Stimulated activated CD4-positive, alpha-beta T cell treated with anti-CD3 and anti-CD28 coated beads, Interleukin-15, amount 100 ng/mL, for 48 hours (primary cell): Measurements from ENCODE around the gene BOLA1.
"Not testable (repeated sequence)": the region's sequence is repeated elsewhere in the genome, so short reads cannot be mapped to it uniquely, and the experiment has no call there.

ENCODE experiments used
- DNase-seq, 2 donors: peaks; one replicate each; pipeline ENCODE4 v3.0.0-alpha.2; 2020; ENCODE audit warnings: low read depth in 2 of 2

BOLA1 gene

GRCh38 chr1:149899460-149900284 lies at the start of gene BOLA1:
Gene BOLA1 (plus strand): TSS chr1:149899568. CDS start chr1:149900060, 492 bp downstream.
- DNase-seq: peak; percentile 76 to 80

- no peak for DNase-seq
Measured at GRCh38 chr1:149849947-149850360, 49.4 kb upstream of the BOLA1 start.

GRCh38 chr1:149850732-149851345 lies 48.5 kb upstream of the BOLA1 start:
- DNase-seq: not testable (repeated sequence)

- DNase-seq: not testable (repeated sequence)
Measured at GRCh38 chr1:149851585-149852213, 47.7 kb upstream of the BOLA1 start.

GRCh38 chr1:149852263-149852662 lies 47.1 kb upstream of the BOLA1 start:
- DNase-seq: not testable (repeated sequence)

GRCh38 chr1:149860271-149860670 lies 39.1 kb upstream of the BOLA1 start:
- not testable (repeated sequence) for DNase-seq

- not testable (repeated sequence) for DNase-seq
Measured at GRCh38 chr1:149860684-149861496, 38.5 kb upstream of the BOLA1 start.

- not testable (repeated sequence) for DNase-seq
Measured at GRCh38 chr1:149861497-149862054, 37.8 kb upstream of the BOLA1 start.

GRCh38 chr1:149866887-149867286 lies 32.5 kb upstream of the BOLA1 start:
- not testable (repeated sequence) for DNase-seq

- not testable (repeated sequence) for DNase-seq
Measured at GRCh38 chr1:149873060-149873459, 26.3 kb upstream of the BOLA1 start.

- DNase-seq: no peak
Measured at GRCh38 chr1:149877211-149877946, 22.0 kb upstream of the BOLA1 start.

- DNase-seq: no peak
Measured at GRCh38 chr1:149879556-149879955, 19.8 kb upstream of the BOLA1 start.

GRCh38 chr1:149881876-149882275 lies 17.5 kb upstream of the BOLA1 start:
- no peak for DNase-seq

- no peak for DNase-seq
Measured at GRCh38 chr1:149883598-149884247, 15.6 kb upstream of the BOLA1 start.

GRCh38 chr1:149884433-149885338 lies 14.7 kb upstream of the BOLA1 start:
- DNase-seq: peak; percentile 18 to 20

- DNase-seq: peak; percentile 68 to 81
Measured at GRCh38 chr1:149885339-149886120, 13.8 kb upstream of the BOLA1 start.

- DNase-seq: not testable (repeated sequence)
Measured at GRCh38 chr1:149886121-149886395, 13.3 kb upstream of the BOLA1 start.

- peak; percentile 72 to 77 for DNase-seq
Measured at GRCh38 chr1:149886396-149887195, 12.8 kb upstream of the BOLA1 start.
